GM18519 (cell line): Measurements from ENCODE around the gene SMARCB1.

Source experiments
- ATAC-seq: cut with Tn5 transposase; IDR thresholded peaks from one replicate; pipeline ENCODE4 v1.9.1; 2021; ENCODE audit warnings: mild to moderate bottlenecking, moderate library complexity; ENCODE audit not compliant: unreplicated experiment, low FRiP score

The SMARCB1 gene

GRCh38 chr22:23760056-23760455 lies 26.7 kb upstream of the SMARCB1 start:
- no peak for ATAC-seq

DNA sequence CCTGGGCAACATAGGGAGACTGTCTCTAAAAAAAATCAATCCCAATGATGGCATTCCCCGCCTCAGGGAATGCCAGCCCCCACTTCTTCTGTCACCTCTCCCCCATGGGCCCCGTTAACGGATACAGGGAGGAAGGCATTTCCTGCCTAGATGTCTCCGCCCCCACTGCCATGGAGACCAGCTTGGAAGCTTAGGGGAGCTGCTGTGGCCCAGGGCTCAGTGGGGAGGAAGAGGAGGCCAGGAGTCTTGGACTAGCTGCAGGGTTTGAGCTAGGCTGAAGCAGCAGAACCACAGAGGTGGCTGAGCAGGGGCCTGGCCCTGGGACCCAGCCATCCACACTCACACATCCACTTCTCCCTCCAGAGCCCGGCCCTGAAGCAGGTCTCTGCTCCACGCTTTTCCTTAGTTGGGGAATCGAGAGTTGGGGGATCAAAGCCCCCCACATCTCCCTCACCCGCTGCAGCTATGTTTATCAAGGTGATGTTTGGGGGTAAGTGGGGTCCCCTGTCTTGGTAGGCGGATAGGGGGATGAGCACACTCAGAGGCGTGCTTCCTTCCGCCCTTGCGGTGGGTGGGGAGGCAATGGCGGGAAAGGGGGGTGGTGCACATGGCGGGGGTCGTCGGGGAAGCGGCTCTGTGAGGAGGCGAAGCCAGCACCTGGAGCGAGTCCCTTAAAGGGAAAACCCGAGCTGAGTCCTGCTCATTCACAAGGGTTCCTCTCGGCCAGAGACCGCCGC lies 23.8 kb upstream of the SMARCB1 start, which contains the start of gene C22orf15:
Gene C22orf15, plus strand, starts transcription at position 149 of the 737 bp plus-strand sequence. Its CDS starts 317 bp downstream, at position 466.
- no peak for ATAC-seq

DNA sequence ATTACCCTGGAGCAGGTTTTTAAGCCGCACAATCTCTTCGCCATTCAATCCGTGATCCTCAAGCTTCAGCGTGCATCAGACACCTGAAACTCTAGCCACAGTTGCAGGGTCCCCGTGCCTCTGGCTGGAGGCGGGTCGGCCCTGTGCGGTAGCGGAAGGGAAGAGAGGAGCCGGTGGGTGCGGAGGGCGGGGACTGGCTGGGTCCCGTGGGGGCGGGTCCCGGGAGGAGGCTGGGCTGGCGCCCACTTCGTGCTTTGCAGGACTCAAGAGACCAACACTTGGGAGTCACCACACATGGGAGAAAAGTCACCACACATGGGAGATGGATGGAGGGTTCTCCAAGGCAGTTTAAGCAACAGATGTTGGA lies 23.2 kb upstream of the SMARCB1 start:
- ATAC-seq, result no peak

DNA sequence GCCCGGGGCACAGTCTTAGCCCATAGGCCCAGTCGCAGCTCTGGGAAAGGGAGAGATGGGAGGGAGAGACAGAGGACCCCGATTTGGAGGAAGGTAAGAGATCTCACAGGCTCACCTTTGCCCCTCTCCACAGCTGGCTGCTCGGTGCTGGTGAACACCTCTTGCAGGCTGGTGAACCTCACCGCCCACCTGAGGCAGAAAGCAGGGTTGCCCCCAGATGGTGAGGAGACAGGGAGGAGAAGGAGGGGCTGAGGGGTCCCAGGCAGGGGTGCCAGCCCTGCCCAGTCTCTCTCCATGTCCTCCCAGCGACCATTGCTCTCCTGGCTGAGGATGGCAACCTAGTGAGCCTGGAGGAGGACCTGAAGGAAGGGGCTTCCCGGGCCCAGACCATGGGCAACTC lies 22.8 kb upstream of the SMARCB1 start:
- no peak for ATAC-seq

- no peak for ATAC-seq
These were observed 21.6 kb upstream of the SMARCB1 start for GRCh38 chr22:23764899-23765881.

- no peak for ATAC-seq
These were observed 19.5 kb upstream of the SMARCB1 start for GRCh38 chr22:23767303-23767672.

DNA sequence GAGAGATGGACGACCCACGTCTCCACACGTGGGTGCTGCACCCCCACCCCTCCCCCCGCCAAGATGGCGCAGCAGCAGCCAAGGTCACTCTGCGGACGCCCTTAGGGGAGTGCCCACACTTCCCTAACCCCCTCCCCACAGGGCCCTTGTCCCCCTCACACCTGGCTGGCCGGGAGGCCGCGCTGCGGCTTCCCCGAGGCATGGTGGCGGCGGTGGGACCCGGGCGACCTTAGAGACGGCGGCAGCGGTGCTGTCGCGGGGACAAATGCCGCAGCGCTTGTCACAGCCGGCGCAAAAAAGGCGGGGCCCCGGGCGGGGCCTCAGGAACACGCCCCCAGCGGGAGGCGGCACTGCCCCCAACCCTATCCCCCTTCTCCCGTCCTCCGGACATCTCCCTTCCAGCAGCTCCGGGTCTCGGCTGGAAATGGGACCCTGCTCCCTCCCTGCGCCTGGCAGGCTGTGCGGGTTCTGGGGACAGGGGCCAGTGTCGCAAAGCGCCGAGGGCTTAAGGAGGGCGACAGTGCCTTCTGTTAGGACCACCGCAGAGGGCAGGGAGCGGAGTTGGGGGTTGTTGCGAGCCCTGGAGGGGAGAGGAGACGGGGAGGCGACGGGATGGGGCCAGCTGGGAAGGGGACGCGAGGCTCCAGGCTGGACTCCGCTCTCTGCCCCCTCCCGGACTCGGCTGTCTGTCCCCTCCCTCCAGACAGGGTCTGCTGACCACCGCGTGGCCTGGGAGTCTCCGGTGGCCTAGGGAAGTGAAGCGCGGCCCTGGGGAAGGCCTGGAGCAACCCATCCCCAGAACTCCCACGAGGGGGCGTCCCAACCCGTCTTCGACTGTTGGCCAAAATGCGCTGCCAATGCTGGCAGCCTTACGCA lies 18.9 kb upstream of the SMARCB1 start, which contains the start of gene CHCHD10:
Gene CHCHD10, minus strand, starts transcription at position 300 of the 876 bp plus-strand sequence. Its CDS starts 98 bp downstream, at position 202.
- no peak for ATAC-seq

DNA sequence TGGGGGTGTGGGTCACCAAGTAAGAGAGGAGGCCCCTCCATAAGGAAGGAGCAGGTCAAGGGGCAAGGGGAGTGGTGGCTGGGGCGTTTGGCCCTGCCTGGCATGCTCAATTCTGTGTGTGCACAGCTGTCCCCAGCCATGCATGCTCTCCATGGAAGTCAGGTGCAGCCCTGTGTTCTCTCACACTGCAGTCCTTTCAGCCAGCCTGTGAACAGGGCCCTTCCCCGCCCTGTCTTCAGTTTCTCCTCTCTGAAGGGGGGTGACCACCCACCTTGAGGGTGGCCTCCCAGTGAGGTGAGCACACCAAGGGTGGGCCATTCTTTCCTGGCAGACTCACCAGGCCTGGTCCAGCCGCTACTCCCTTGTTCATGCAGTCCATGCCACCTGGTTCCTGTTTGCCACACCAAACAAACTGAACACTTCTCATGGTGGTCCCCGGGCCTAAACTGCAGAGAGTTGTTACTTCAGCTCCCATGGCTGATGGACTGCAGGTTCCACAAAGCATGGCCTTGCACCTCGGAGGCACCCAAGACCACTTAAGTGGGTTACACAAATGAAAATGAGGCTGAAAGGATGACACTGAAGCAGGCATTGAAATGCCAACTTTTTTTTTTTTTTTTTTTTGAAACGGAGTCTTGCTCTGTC lies 17.3 kb upstream of the SMARCB1 start:
- ATAC-seq, result no peak

- no peak for ATAC-seq
These were observed 14.5 kb upstream of the SMARCB1 start for GRCh38 chr22:23772315-23772648.

GRCh38 chr22:23772649-23773473 lies 13.9 kb upstream of the SMARCB1 start, which contains the start of gene MMP11:
Gene MMP11 (plus strand): TSS chr22:23772849. CDS start chr22:23772871, 22 bp downstream.
- ATAC-seq, result no peak

DNA sequence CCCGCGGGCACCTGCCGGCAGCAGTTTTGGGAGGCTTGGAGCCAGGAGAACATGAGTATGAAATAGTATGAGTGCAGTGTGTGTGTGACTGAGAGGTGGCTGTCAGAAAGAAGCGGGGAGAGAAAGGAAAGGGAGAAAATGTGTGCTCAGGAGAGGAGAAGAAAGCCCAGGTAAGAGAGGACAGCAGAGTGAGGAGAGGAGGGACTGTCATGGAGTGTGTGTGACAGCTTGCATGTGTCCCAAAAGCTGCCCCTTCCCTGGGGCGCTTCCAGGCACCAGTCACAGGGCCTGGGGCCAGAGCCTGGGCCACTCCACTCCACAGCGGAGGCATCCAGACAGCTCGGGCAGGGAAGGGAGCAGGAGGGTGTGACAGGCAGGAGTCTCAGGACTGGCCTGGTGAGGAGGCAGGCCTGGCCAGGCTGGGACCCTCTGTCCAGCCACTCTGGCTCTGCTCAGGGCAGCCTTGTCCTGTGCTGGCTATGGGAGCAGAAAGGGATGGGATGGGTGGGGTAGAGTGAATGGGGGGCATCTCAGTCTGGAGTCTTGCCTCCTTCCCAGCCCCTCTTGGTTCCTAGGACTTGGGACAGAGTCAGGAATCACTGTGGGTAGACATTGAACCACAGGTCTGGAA lies 13.2 kb upstream of the SMARCB1 start:
- ATAC-seq, result no peak

DNA sequence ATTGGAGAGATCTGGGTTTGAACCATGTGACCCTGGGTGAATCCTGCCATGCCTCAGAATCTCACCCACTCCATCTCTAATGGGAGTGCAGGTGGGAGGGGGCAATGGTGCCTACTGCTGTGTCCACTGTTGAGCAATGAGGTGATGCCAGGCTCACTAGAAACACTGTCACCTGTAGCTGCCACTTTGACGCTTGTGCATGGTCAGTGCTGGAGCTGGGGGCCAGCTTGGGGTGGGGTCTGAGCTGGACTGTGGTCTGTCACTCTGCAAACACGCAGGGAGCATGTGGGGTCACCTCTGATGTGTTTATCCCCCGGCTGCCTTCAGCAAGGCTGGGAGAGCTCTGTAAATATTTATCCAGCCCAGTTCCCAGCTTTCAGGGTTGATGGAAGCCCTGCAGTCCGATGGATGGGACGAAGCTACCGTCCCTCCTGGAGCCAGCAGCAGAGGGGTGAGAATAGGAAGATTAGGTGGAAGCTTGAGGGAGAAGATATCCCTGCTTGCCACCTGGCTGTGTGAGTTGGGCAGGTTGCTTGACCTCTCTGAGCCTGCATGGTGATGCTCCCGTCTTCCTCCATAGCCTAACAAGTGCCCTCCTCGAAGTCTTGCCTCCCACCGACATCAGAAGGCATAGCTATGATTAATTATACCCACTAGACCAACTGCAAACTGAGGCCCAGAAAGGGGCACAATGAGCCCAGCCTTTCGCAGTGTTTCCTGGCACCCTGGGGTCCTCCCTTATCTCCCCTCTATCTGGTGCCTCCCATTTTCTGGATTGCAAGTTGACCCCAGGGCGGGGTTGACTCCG lies 12.4 kb upstream of the SMARCB1 start:
- ATAC-seq, result no peak

DNA sequence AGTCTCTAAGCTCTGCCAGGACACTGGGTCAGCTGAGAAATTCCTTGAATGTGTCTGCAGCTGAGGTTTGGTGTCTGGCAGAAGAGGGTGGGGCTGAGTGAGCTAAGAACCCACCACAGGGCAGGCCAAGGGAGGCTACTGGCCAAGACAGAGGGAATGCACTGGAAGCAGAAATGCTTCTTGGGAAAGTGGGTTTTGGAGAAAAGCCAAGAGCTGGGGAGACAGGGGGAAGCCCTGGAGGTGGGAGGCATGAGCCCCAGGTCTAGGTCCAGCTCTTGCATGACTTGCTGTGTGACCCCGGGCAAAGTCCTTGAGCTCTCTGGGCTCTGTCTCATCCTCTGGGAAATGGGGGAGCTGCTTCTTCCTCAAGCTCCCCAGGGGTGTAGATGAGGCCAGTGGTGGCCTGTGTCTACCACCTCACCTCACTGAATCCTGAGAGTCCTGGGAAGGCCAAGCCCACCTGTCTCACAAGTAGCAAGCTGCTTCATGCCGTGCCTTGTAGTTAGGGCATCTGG lies 11.8 kb upstream of the SMARCB1 start:
- no peak for ATAC-seq

DNA sequence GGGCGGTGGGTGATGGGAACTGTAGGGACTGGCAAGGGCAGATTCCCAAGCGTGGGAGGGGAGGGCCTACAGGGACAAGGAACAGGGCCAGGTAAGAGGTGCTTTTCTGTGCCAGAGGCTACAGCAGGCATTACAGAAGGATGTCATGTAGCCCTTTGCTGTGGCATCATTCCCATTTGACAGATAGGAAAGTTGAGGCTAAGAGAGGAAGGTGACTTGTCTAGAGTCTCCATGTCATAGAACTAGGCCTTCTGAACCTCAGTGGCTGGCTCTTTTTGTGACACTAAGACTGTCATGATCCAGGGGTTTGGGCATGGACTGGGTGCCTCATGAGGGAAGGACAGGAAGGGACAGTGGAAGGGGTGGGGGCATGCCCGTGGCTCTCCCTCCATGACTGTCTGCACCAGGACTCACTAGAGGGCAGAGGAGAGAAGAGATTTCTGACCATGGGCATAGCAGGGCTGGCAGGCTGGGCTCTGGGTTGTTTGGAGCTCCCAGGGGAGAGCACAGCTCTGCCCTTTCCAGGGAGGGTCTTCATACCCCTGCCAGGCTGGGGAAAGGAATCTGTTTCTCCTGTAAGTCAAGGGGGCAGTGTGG lies 10.9 kb upstream of the SMARCB1 start:
- no peak for ATAC-seq

DNA sequence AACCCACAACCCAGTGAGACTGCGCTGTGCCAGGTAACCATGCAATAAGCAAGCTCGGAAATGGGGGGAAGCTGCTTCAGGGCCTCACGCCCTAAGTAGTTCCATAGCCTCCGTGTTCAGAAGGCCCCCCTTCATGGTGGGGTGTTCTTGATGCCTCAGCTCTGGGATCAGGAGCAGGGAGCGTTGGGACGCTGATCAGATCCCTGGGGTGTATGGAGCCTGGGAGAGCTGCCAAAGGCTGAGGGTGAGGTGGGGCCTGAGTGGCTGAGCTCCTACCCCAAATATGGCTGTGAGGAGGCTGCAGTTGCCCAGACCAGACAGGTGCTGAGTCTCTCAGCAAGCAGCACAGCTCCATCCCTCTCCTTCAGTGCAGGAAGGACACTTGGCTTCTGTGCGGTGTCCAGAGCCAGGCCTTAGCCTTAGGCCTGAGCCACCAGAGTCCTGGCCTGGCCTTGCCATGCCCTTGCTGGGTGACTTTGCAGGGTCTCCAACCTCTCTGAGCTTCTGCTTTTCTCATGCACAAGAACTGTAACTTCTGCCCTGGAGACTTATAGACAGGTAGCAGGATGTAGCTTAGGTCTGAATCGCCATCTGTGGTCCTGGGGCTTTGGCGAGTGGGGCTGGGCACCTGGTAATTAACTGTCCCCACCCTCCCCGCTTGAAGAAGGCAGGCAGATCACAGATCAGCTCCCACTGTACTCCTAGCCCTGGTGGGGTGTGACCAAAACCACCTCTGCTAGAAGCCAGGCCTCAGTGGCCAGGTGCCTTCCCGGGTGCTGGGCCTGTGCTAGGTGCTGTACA lies 8.8 kb upstream of the SMARCB1 start:
- ATAC-seq, result no peak

DNA sequence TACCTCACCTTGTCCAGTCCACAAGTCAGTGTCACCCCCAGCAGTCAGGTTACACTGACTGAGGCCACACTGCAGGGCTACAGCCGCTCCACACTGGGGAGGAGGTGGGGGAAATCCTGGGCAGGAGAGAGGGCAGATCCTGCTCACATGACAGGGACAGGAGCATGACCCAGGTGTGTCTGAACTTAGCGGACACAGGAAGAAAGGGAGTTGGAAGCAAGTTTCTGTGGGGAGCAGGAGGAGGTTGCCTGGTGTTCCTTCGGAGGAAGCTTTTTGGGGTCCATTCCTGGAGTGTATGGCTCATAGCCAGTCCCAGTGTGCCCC lies 8.2 kb upstream of the SMARCB1 start:
- ATAC-seq, result no peak

DNA sequence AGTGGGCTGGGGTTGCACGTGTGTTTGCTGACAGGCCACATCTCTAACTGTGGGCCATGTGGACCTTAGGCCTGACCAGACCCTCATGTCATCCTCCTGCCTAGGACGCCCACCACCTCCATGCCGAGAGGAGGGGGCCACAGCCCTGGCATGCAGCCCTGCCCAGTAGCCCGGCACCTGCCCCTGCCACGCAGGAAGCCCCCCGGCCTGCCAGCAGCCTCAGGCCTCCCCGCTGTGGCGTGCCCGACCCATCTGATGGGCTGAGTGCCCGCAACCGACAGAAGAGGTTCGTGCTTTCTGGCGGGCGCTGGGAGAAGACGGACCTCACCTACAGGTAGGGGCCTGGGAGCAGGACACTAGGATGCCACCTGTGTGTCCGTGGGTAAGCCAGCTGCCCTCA lies 7.7 kb upstream of the SMARCB1 start:
- ATAC-seq, result no peak
